Measurements from ENCODE around the gene PKP1.

The PKP1 gene

GRCh38 chr1:201283836-201284553 lies 689 bp downstream of the PKP1 start:
- DNase-seq, result no peak

- no peak for DNase-seq
These were observed 1.3 kb downstream of the PKP1 start for GRCh38 chr1:201284636-201285035.

- no peak for DNase-seq
These were observed 2.5 kb downstream of the PKP1 start for GRCh38 chr1:201285846-201286245.

GRCh38 chr1:201286445-201286844 lies 3.1 kb downstream of the PKP1 start:
- no peak for DNase-seq

- no peak for DNase-seq
These were observed 4.7 kb downstream of the PKP1 start for GRCh38 chr1:201288007-201288406.

GRCh38 chr1:201288765-201289164 lies 5.5 kb downstream of the PKP1 start:
- no peak for DNase-seq

GRCh38 chr1:201290551-201290950 lies 7.2 kb downstream of the PKP1 start:
- no peak for DNase-seq

- no peak for DNase-seq
These were observed 8.6 kb downstream of the PKP1 start for GRCh38 chr1:201291916-201292315.

- no peak for DNase-seq
These were observed 11.6 kb downstream of the PKP1 start for GRCh38 chr1:201294876-201295275.

GRCh38 chr1:201295346-201295745 lies 12.0 kb downstream of the PKP1 start:
- no peak for DNase-seq

- no peak for DNase-seq
These were observed 12.6 kb downstream of the PKP1 start for GRCh38 chr1:201295861-201296260.

- no peak for DNase-seq
These were observed 13.0 kb downstream of the PKP1 start for GRCh38 chr1:201296352-201296751.

GRCh38 chr1:201298396-201299381 lies 15.4 kb downstream of the PKP1 start:
- DNase-seq, result no peak

GRCh38 chr1:201299968-201300367 lies 16.7 kb downstream of the PKP1 start:
- no peak for DNase-seq

GRCh38 chr1:201300641-201301040 lies 17.3 kb downstream of the PKP1 start:
- DNase-seq, result no peak

GRCh38 chr1:201302163-201303152 lies 19.2 kb downstream of the PKP1 start:
- DNase-seq, result no peak

GRCh38 chr1:201304126-201304525 lies 20.8 kb downstream of the PKP1 start:
- DNase-seq, result no peak

- DNase-seq, result no peak
These were observed 22.5 kb downstream of the PKP1 start for GRCh38 chr1:201305815-201306214.

GRCh38 chr1:201307231-201307630 lies 23.9 kb downstream of the PKP1 start:
- no peak for DNase-seq

GRCh38 chr1:201307760-201308499 lies 24.6 kb downstream of the PKP1 start:
- no peak for DNase-seq

GRCh38 chr1:201309416-201309815 lies 26.1 kb downstream of the PKP1 start:
- DNase-seq, result no peak
